ENCODE data around the gene RGS4.

Gene RGS4

GRCh38 chr1:163069142-163069541 lies at the start of gene RGS4:
Gene RGS4 (plus strand): TSS chr1:163069361. CDS start chr1:163069485, 124 bp downstream.
- no peak for DNase-seq (ENCODE audit: low read depth, low spot score)

GRCh38 chr1:163022129-163022528 lies 47.0 kb upstream of the RGS4 start:
- no peak for DNase-seq (ENCODE audit: low read depth, low spot score)

DNA sequence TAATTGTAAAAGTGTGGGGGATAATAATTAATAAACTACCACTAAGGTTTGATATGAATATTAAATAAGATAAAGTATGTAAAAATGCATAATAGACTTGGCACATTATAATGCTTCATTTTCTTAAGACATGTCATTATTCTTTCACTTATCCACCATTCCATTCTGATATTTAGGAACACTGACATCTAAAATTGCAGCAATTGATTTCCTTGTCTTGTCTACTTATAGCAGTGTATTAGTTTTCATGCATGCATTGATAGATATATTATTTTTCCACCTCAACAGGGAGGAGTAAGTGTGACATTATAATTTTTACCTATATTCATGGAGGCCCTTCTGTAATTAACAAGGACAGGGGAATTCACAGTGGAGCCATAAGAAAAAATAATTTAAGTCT lies 41.6 kb upstream of the RGS4 start:
- DNase-seq (ENCODE audit: low read depth, low spot score), result no peak

GRCh38 chr1:163029901-163030300 lies 39.3 kb upstream of the RGS4 start:
- no peak for DNase-seq (ENCODE audit: low read depth, low spot score)

- no peak for DNase-seq (ENCODE audit: low read depth, low spot score)
Measured at GRCh38 chr1:163035446-163036249, 33.5 kb upstream of the RGS4 start.

GRCh38 chr1:163036671-163037070 lies 32.5 kb upstream of the RGS4 start:
- no peak for DNase-seq (ENCODE audit: low read depth, low spot score)

DNA sequence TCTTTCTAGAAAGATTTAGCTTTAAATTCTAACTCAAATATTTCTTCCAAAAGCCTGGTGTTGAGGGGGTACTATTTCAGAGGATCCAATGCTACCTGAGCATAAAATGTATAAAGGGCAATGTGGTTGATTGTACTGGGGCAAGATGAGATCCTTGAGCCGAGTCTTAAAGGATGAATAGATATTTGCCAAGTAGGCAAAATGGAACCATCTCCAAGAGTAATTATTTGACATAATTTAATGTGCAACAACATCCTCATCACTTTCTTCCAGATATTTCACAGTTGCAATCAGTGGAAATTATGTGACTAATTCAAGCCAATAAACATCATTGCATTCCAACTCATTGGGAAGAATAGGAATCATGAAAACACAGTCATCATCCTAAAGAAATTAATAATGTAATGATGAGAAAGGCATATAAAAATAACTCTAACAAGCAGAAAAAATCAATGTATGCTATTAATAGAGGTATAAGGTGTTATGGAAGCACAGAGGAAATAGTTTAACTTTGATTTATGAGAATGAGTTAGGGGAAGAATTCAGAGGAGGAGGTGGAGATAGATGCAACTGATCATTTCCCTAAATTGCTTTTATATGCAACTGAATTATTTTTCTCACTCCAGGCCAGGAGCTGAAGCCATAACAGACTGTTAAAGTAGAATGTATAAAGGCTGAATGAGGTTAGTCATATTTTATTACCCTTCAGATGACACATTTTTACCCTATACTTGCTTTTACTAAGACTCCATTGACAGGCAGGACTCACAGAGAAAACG lies 30.0 kb upstream of the RGS4 start:
- DNase-seq (ENCODE audit: low read depth, low spot score), result no peak

DNA sequence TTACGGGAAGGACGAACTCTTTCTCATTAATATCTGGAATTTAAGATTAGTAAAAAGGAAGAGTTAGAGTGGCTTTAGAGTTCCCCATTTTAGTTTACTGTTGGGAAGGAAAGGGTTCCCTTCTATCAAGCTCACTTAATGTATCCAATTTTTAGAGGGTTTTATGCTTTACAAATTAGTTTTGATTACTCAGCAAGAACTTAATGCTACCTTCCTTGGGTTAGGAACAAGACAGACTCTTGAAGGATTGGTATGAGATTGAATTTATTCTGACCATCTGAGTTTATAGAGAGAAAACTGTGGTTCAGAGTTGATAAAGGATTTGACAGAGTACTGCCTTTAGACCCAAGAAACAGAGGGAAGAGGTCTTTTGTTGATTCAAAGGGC lies 29.5 kb upstream of the RGS4 start:
- no peak for DNase-seq (ENCODE audit: low read depth, low spot score)

DNA sequence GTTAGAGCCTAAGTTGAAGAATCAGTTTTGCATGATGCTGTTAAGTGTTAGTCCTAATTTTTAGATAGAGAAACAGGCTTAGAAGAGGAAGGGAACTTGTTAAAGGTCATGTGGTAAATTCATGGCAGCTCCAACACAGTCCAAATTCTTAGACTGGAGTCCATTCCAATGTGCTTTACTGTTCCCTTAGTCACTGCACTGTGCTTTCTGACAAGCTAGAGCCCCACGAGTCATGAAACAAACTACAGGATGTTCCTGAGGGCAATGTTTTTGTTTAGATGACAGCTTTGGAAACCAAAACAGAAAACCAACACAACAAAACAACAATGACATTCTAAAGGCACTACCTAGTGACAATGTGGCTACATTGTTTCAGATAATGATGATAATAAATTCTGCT lies 23.1 kb upstream of the RGS4 start:
- no peak for DNase-seq (ENCODE audit: low read depth, low spot score)

- DNase-seq (ENCODE audit: low read depth, low spot score), result no peak
Measured at GRCh38 chr1:163047951-163048659, 21.1 kb upstream of the RGS4 start.

GRCh38 chr1:163048869-163049268 lies 20.3 kb upstream of the RGS4 start:
- DNase-seq (ENCODE audit: low read depth, low spot score), result no peak

DNA sequence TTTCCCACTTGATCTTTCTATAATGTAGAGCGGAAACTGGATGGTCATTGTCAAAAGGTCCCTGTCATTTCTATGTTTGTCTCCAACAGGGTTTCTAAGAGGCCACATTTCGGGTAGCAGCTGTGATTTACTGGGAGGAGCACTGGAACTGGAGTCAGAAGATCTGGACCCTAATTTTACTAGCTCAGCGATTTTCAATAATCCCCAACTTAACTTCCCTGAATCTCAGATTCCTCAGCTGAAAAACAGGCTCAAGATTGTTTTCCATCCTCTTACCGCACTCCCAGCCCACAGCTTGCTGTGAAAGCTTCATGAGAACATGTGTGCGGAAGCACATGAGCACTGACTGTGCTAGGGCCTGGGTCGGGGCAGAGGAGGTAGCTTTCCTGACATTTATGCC lies 19.9 kb upstream of the RGS4 start:
- no peak for DNase-seq (ENCODE audit: low read depth, low spot score)

DNA sequence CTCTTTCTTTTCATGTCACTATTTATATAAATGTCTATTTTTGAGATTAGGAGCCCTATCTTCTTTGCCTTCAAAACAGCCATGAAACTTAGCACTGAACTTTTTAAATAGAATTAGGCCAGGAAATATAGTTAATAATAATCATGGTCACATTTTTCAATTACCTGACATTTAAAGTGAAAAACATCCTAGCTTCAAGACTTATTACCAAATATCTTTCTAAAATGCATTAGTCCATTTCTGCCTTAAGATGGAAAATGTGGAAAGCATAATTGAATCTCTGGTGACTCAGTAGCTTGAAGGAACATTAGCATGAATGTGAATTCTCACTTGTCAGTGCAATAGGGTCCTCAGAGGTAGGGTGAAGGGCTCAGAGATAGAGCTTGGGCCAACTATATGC lies 18.7 kb upstream of the RGS4 start:
- no peak for DNase-seq (ENCODE audit: low read depth, low spot score)

DNA sequence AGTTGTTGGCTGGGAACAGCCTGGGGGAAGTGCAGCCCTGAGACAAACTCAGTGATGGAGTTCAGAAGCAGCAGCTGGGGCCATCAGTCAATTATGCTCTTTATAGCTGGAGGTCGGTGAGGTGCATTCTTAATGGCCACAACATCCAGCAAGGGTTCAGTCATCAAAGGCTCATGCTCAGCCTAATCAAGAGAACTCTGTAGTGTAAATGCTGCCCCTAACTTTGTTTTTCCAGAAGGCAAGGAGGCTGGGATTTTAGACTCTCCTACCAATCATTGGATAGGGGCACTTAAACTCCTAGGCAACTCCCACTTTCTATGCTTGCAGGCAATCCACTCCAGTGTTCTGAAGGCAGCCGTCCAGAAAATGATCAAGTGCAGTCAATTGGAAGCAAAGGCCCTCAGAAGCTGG lies 15.0 kb upstream of the RGS4 start:
- no peak for DNase-seq (ENCODE audit: low read depth, low spot score)

DNA sequence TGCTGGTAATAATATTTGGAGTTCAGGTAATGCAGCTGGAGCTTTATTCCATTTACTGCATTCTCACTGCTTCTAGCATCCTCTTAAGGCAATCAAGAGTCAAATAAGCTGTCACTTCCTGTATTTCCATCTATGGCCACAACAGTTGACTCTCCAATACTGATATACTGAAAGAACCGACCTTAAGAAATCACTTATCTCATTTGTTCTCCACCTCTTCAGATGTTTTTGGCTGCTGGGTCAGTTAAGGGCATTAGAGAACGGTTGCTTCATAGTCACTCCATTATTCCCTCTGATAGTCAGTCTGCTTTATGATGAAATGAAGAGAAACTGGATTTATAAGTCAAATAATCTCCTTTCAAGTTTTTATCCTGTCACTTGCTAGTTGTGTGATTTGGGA lies 14.2 kb upstream of the RGS4 start:
- DNase-seq (ENCODE audit: low read depth, low spot score), result no peak

DNA sequence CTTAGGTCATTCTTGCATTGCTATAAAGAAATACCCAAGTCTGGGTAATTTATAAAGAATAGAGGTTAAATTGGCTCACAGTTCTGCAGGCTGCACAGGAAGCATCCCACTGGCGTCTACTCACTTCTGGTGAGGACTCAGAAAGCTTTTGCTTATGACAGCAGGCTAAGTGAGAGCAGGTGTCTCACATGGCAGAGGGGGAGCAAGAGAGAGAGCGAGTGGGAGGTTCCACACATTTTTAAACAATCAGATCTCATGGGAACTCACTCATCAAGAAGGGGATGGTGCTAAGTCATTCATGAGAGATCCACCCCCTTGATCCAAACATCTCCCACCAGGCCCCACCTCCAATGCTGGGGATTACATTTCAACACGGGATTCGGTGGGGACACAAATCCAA lies 13.6 kb upstream of the RGS4 start:
- DNase-seq (ENCODE audit: low read depth, low spot score), result no peak

DNA sequence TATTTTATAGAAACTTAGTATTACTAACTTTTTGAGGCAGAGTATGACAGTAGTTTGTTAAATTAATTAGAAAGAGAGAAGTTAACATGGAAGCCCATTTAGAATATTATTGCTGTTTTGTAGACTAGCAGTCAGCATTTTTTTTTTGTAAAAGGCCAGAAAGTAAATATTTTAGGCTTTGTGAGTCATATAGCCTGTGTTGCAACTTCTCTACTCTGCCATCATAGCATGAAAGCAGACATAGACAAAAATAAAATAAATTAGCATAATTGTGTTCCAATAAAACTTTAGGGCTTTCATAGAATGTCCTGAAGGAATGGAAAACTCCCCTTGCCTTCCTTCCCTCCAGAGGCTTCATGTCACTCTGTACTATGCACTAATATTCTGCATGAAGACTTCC lies 12.3 kb upstream of the RGS4 start:
- no peak for DNase-seq (ENCODE audit: low read depth, low spot score)

GRCh38 chr1:163060343-163061007 lies 8.7 kb upstream of the RGS4 start:
- no peak for DNase-seq (ENCODE audit: low read depth, low spot score)

GRCh38 chr1:163063143-163063542 lies 6.0 kb upstream of the RGS4 start:
- no peak for DNase-seq (ENCODE audit: low read depth, low spot score)

- no peak for DNase-seq (ENCODE audit: low read depth, low spot score)
Measured at GRCh38 chr1:163063610-163064009, 5.6 kb upstream of the RGS4 start.

DNA sequence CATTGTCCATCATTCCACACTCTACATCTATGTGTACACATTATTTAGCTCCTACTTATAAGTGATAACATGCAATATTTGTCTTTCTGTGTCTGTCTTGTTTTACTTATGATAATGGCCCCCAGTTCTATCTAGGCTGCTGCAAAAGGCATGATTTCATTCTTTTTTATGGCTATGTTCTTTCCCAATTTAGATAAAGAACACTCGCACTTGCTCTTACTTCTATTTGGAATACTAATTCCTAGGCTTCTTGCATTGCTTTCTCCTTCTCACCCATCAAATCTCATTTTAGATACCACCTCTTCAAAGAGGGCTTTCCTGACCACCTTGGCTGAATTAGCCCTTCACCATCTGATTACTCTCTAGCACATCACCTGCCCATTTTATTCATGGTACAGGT lies 3.0 kb upstream of the RGS4 start:
- no peak for DNase-seq (ENCODE audit: low read depth, low spot score)

DNA sequence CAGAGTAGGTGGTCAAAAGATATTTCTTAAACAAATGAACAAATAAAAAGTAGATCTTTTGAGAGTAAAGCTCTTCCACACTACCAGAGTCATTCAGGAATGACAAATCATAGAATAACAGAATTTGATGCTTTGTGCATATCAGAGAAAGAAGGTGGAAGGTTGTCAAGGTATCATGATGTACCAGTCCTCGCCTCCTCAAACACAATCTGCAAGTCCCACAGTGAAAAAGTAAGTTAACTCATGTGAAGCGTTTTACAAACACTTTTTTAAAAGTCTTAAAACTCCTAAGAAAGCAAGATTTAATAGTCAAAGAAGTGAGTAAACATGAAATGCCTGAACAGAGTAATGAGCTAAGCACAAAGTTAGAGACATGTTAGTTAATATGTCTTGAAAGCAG lies 2.5 kb upstream of the RGS4 start:
- no peak for DNase-seq (ENCODE audit: low read depth, low spot score)

Measured in activated naive CD8-positive, alpha-beta T cell treated with anti-CD3 and anti-CD28 coated beads, Interleukin-2, amount 50 U/mL, for 16 hours (primary cell).